ENCODE results near the gene TCOF1. TPM values are rescaled to one million over a fixed set of nuclear protein-coding genes. Genes with fewer than 3 reads are reported as not detected.

TCOF1 gene
- polyA plus RNA-seq, 1 donor (not counting 4 experiments of a cell fraction or from before 2014, with no cell fraction given), result 13.6 TPM

DNA sequence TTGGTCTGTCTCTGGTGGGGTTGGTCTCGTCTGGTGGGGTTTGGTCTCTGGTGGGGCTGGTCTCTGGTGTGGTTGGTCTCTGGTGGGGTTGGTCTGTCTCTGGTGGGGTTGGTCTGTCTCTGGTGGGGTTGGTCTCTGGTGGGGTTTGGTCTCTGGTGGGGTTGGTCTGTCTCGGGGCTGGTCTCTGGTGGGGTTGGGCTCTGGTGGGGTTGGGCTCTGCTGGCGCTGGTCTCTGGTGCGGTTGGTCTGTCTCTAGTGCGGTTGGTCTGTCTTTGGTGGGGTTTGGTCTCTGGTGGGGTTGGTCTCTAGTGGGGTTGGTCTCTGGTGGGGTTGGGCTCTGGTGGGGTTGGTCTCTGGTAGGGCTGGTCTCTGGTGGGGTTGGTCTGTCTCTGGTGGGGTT is 71.5 kb downstream of the TCOF1 start:
- DNase-seq (ENCODE audit: low read depth, low spot score), result no peak
- Histone ChIP-seq H4K20me1 (ENCODE audit: control insufficient read depth, extremely low read depth, insufficient read depth, low read length) (no peaks in the 10 kb centered on the region), H3K4me3 (ENCODE audit: control insufficient read depth in 2 of 3, extremely low read depth in 1 of 3, insufficient read depth in 2 of 3, low read depth in 1 of 3, low read length in 3 of 3) (no peak overlapping the region), H3K9ac (ENCODE audit: control insufficient read depth, extremely low read depth, insufficient read depth, low read length) (no peak overlapping the region), H2AFZ (ENCODE audit: control insufficient read depth, low read length) (no peak overlapping the region), H3K27me3 (ENCODE audit: control insufficient read depth, extremely low read depth, insufficient read depth, low read length) (no peaks in the 10 kb centered on the region), H3K4me2 (ENCODE audit: control insufficient read depth, extremely low read depth, insufficient read depth, low read depth, low read length) (no peak overlapping the region), H3K9me3 (ENCODE audit: control insufficient read depth, low read depth, low read length) (no peaks in the 10 kb centered on the region), H3K9me1 (ENCODE audit: control insufficient read depth, extremely low read depth, insufficient read depth, low read length) (no peaks in the 10 kb centered on the region), H3K36me3 (ENCODE audit: control insufficient read depth in 2 of 2, extremely low read depth in 1 of 2, insufficient read depth in 2 of 2, low read length in 2 of 2) (no peaks in the 10 kb centered on the region), H3K79me2 (ENCODE audit: control insufficient read depth, insufficient read depth, low read length) (no peaks in the 10 kb centered on the region), H3K27ac (ENCODE audit: control insufficient read depth, insufficient read depth, low read length) (no peak overlapping the region), H3K4me1 (ENCODE audit: control insufficient read depth, extremely low read depth, insufficient read depth, low read length) (peaks cover 12% of the 10 kb centered on the region)
- TF ChIP-seq EZH2 (IDR thresholded peaks at IDR 0.05; ENCODE audit: low read length), result no peak
- TF ChIP-seq, protein P1, sequence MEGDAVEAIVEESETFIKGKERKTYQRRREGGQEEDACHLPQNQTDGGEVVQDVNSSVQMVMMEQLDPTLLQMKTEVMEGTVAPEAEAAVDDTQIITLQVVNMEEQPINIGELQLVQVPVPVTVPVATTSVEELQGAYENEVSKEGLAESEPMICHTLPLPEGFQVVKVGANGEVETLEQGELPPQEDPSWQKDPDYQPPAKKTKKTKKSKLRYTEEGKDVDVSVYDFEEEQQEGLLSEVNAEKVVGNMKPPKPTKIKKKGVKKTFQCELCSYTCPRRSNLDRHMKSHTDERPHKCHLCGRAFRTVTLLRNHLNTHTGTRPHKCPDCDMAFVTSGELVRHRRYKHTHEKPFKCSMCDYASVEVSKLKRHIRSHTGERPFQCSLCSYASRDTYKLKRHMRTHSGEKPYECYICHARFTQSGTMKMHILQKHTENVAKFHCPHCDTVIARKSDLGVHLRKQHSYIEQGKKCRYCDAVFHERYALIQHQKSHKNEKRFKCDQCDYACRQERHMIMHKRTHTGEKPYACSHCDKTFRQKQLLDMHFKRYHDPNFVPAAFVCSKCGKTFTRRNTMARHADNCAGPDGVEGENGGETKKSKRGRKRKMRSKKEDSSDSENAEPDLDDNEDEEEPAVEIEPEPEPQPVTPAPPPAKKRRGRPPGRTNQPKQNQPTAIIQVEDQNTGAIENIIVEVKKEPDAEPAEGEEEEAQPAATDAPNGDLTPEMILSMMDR (optimal IDR thresholded peaks at IDR 0.05 in 1 of 3, IDR thresholded peaks at IDR 0.05 in 1 of 3, conservative IDR thresholded peaks at IDR 0.05 in 1 of 3; ENCODE audit: extremely low read depth in 1 of 3, insufficient read depth in 2 of 3, low read length in 3 of 3), result no peak
- no peak for FAIRE-seq
- dilution Hi-C loops (cut with MboI; ENCODE audit: extremely low pct_ligation_motif_present, low sequenced_read_pairs), result no loop called here

DNA sequence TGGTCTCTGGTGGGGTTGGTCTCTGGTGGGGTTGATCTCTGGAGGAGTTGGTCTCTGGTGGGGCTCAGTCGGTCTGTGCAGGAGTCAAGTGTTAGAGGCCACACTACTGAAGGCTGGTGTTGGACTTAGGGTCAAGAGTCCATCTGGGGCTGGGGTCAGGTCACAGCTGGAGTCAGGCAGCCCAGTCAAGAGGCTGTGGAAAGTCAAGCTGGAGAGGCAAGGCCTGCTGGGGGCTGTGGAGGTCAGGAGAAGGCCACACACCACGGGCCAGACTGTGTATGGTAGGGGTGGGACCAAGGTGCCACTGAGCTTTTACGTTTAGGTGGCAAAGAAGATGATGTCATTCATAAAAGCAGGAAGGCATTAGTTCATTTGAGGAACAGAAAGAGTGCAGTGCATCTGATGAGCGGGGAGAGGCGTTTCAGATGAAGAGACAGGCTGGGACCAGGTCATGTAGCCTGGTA is 71.9 kb downstream of the TCOF1 start:
- dilution Hi-C loops (cut with MboI; ENCODE audit: extremely low pct_ligation_motif_present, low sequenced_read_pairs), result no loop called here
- Histone ChIP-seq H3K79me2 (ENCODE audit: control insufficient read depth, insufficient read depth, low read length) (no peaks in the 10 kb centered on the region), H3K27me3 (ENCODE audit: control insufficient read depth, extremely low read depth, insufficient read depth, low read length) (no peaks in the 10 kb centered on the region), H3K4me1 (ENCODE audit: control insufficient read depth, extremely low read depth, insufficient read depth, low read length) (peaks cover 15% of the 10 kb centered on the region), H3K9ac (ENCODE audit: control insufficient read depth, extremely low read depth, insufficient read depth, low read length) (no peak overlapping the region), H3K9me1 (ENCODE audit: control insufficient read depth, extremely low read depth, insufficient read depth, low read length) (no peaks in the 10 kb centered on the region), H2AFZ (ENCODE audit: control insufficient read depth, low read length) (no peak overlapping the region), H3K9me3 (ENCODE audit: control insufficient read depth, low read depth, low read length) (no peaks in the 10 kb centered on the region), H4K20me1 (ENCODE audit: control insufficient read depth, extremely low read depth, insufficient read depth, low read length) (no peaks in the 10 kb centered on the region), H3K27ac (ENCODE audit: control insufficient read depth, insufficient read depth, low read length) (no peak overlapping the region), H3K4me2 (ENCODE audit: control insufficient read depth, extremely low read depth, insufficient read depth, low read depth, low read length) (no peak overlapping the region), H3K4me3 (ENCODE audit: control insufficient read depth in 2 of 3, extremely low read depth in 1 of 3, insufficient read depth in 2 of 3, low read depth in 1 of 3, low read length in 3 of 3) (no peak overlapping the region), H3K36me3 (ENCODE audit: control insufficient read depth in 2 of 2, extremely low read depth in 1 of 2, insufficient read depth in 2 of 2, low read length in 2 of 2) (no peaks in the 10 kb centered on the region)
- no peak for TF ChIP-seq EZH2 (IDR thresholded peaks at IDR 0.05; ENCODE audit: low read length)
- TF ChIP-seq, protein P1 (optimal IDR thresholded peaks at IDR 0.05 in 1 of 3, IDR thresholded peaks at IDR 0.05 in 1 of 3, conservative IDR thresholded peaks at IDR 0.05 in 1 of 3; ENCODE audit: extremely low read depth in 1 of 3, insufficient read depth in 2 of 3, low read length in 3 of 3), result no peak
- DNase-seq (ENCODE audit: low read depth, low spot score) (no peak), FAIRE-seq (no peak)

Data from keratinocyte (primary cell).